HG03575 (cell line): Measurements from ENCODE around the gene DUSP8.

Experiments
- ATAC-seq: cut with Tn5 transposase; IDR thresholded peaks from one replicate; pipeline ENCODE4 v1.9.1; 2021; ENCODE audit not compliant: unreplicated experiment, insufficient number of reproducible peaks, low FRiP score; ENCODE audit errors: extremely low read depth

Gene DUSP8

DNA sequence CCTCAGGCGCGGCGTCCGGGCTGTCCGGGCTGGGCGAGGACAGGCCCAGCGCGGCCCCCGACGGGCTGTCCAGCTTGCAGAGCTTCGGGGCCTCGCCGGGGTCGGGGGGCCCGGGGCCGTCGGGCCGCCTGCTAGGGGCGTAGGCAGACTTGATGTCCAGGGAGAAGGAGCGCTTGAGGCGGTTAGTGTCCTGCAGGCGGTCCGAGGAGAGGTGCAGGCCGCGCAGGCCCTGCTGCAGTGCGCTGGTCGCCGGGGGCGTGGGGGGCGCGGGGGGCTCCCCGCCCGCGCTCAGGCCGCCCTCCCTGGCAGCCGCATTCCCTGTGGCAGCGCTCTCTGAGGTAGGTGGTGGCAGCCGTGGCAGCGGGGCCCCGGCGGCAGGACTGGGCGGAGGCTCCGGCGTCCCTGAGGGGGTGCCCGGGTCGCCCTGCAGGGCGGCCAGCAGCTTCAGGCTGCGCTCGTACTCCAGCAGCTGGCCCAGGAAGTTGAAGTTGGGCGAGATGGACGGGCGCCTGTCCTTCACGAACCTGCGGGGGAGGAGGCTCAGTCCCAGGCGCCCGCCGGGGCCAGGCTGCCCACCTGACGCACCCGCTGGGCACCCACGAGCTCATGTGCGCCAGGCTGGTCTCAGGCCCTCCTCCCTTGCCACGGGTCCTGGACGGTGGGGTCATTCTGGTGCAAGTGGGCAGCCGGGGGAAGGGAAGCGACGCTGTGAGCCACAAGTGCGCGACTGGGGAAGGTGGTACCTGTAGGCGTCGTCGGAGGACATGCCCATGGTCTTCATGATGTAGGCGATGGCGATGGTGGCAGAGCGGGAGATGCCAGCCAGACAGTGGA, 14.8 kb downstream of the DUSP8 start:
- ATAC-seq, result no peak

DNA sequence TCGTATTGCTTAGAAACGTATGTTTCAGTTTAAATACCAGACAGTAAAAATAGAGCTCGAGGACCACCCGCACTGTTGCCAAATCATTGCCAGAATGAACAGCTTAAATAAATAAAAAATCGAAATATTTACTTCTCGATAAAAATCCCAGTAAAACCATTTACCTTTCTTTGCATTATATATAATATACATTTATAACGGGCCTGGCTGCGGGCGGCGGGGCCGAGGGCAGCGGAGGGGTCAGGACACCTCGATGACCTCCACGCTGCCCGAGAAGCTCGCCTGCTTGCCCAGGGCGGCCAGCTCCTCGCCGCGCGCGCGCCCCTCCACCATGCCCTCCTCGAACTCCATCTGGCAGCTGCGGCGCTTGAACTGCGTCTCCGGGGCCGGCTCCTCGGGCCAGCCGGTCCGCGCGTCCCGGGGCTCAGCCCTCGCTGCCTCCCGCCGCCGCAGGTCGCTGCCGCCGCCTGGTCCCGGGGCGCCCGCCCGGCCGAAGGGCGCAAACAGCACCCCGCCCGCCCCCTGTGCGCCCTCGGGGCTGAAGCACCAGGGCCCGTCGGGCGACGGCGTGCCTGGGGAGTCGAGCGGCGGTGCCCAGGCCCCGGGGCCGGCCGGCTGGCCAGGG, 15.7 kb downstream of the DUSP8 start:
- no peak for ATAC-seq

DNA sequence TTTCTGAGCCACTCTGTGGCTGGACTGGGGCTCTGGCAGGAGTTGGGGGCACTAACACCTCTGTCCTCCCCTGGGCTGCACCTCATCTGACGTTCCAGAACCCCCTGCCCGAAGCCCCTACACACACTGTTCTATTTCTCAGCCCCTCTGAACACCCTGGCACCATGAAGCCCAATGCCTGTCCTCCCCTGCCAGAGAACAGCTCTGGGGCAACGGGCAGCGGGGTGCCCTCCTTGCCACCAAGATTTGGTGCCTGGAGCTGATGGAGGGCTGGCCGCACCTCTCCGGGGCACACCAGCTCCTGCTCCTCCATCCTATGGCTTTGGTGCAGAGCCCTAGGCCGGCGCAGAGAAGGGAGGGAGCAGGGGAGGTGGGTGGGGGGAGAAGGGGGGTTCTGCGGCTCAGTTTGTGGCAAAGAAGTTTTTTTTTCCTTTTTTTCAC, 16.3 kb downstream of the DUSP8 start:
- ATAC-seq, result no peak

DNA sequence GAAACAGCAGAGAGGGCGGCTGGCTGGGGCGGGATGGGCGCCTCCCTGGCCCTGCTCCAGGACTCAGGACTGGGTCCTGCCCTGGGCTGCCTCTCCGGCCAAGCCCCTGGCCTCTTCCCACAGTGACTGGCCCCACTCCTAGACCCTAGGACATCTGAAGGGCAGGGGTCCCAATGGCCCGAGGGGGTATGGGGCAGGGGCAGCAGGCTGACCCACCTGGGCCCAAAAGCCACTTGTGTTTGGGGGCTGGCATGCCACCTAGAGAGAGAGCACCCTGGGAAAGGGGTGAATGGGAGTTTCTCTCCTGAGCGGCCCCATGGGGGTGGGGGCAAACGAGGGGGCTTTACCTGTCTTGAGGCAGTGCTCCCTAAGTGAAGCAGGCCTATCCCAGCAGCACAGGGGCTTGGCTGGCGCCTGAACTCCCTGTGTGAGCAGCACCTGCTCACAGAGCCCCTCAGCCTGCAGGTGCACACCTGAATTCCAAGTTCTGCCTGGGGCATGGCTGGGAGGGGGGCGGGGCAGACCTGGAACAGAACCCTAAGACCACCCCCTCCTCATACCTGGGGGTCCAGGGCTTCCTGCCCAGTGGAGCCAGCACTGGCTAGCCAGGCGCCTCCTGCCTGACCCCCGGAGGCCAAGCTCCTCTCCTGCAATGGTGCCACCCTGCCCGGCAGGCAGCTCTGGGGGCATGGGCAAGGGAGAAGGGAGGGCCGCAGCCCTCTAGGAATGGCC, 16.9 kb downstream of the DUSP8 start:
- ATAC-seq, result no peak

DNA sequence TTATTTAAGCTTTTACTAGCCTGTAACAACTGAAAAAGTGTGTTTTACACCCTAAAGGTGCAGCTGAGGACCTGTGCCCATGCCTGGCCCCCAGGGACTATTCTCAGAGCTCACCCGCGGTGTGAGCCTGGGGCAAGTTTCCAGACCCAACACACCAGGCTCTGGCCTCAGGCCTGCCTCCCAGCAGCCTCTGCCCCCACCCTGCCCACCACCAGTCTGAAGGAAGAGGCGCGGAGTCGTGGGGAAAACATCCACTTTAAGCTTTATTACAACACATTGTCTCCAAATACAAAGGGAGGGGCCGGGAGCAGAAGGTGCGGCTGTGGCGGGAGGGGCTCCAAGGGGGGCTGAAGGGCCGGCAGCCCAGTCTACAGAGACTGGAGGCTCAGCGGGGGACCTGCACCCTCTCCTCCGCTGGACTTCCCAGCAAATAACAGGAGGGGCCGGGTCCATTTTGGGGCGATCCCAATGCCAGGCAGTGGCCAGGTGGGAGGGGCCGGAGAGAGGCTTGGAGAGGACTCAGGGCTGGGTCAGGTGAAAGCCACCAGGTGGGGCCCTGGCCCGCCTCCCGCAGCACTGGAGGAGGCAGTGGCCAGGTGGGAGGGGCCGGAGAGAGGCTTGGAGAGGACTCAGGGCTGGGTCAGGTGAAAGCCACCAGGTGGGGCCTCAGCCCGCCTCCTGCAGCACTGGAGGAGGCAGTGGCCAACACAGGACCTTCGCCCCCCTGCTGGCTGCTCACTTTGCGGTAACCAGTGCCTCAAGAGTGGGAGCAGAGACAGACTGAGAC, 18.1 kb downstream of the DUSP8 start:
- no peak for ATAC-seq

DNA sequence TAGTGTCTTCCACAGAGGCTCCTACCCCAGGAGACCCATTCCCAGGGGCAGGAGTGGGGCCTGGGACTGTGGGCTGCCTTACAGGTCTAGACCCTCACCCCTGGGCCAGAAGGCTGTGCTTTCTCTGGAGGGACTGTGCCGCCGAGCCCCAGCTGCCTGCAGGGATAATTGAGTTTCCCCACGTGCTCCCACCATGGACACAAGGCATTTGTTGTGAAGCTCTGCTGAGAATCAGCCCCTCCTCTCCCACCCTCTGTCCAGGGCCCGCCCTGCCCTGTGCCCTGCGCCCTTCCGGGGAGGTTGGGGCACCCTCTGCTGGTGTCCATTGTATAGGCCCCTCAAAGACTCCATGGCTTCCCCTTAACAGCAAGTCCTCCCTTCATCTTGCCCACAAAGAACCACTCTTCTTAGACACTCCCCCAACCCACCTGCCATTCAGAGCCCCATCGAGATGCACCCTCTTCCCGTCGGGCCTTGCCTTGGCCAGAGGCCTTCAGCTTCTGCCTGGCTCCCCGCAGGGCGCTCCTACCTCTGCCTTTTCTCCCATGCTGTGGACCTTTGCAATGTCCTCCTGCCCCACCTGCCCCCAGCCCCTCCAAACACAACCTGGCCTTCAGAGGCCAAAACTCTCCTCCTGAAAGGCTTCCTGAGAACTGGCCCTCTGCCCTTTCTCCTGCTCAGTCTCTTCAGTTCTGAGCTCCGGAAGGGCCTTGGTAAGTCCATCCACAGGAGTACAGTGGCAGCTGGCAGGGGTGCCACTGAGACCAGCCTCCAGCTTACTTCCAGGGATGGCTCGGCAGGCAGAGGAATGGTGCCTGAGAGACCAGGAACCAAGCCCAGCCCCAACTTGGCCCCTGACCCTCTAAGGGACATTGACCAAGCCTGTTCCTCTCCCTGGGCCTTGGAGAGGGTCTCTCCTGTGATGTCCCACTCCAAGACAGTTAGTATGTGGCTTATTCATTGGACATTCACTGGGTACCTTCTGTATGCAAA, 22.4 kb downstream of the DUSP8 start:
- no peak for ATAC-seq

DNA sequence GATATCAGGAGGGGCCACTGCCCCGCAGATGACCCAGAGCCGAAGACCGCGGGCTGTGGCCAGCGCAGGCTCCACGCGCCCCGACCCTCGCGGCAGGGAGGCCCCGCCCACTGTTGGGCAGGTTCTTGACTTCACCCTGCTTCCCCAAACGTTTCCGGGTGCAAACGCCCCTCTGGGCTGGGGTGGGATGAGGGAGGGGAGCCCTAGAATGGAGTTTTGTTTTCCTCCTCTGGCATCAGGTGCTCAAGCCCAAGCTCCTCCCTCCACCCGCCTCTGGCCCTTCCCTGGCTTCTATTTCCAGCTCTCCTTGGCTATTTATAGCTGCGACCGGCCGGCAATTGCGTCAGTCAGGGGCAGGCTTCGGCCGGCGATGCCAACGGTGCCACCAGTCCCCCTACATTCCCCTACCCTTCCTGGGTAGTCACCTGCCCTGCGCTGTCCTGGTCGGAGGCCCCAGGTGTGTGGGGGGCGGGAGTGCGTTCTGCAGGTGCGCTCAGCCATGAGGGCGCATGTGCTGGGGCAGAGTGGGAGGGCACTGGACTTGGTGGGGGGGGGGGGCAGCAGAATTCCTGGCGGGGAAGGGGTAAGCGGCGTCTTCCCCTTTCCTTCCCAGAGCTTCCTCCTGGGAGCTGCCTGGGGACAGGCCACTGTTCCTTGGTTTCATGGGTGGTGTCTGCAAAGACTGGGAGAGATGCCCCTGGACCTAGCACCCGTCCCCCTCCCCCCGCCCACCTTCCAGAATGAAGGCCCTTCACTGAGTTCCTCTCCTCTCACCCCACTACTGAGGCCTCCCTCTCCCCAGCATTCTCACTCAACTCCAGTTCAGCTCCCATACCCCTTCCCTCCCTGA, 23.6 kb downstream of the DUSP8 start:
- ATAC-seq, result no peak

DNA sequence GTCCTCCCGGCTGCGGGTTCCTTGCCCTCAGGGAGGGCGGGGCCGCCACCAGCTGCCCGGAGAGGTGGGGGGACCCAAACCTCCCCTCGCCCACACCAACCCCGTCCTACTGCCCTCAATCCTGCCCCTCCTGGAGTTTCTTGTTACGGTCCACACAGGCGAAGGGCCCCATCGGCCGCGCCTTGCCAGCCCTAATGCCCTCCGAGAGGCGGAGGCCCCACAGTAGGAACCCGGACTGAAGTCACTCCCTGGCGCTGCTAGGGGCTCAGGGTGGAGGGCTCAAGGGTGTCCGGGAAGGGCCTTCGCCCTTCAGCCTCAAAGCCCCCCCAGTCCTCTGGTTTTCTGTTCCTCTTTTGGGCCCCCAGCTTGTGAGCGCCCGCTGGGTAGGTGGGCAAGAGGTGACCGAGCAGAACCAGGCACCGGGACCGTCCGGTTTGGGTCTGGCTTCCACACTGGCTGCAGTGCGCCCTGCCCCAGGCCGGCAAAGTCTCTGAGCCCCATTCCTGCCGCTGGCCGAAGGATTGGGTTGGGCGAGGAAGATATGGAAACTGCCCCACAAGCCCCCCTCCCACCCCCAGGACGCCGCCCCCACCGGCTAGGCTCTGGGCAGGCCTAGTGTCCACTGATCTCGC, 24.5 kb downstream of the DUSP8 start:
- ATAC-seq, result no peak

DNA sequence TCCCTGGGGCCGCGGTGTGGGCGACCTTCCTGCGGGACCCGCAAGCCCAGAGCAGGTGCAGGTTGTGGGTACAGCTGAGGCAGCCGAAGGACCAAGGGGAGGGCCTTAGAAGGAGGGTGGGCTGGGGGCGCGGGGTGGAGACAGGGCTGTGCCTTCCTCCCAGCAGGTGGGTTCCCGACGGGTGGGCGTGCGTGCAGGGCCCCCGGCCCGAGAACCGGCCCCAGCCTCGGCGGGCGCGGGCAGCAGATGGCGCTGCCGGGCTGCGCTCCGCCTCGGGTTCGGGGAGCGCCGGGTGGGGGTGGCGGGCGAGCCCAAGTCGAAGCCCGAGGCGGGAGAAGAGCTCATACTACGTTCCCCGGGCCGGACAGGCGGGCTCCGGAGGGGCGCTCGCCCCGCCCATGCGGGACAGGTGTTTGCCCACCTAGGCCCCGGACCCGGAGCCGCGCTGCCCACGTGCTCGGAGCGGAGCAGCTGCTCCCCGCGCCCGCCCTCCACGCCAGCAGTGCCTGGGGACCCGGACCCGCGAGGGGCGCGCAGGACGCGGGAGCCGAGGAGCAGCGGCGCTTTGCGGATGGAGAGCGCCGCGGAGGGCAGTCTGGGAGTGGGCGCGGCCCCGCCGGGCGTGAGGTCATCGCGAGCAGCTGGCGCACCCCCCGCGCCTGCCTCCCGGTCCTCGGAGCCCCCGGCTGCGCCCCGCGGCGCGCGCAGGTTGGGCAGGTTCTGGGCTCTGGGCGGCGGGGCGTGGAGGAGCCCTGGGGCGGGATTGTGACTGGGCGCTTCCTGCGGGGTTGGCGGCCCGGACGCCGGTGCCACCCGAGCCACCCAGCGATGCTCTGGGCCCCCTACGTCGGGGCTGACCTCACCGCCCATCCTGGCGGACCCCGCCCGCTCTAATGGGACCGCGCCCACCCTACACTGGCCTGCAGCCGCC, 25.3 kb downstream of the DUSP8 start:
- ATAC-seq, result no peak

DNA sequence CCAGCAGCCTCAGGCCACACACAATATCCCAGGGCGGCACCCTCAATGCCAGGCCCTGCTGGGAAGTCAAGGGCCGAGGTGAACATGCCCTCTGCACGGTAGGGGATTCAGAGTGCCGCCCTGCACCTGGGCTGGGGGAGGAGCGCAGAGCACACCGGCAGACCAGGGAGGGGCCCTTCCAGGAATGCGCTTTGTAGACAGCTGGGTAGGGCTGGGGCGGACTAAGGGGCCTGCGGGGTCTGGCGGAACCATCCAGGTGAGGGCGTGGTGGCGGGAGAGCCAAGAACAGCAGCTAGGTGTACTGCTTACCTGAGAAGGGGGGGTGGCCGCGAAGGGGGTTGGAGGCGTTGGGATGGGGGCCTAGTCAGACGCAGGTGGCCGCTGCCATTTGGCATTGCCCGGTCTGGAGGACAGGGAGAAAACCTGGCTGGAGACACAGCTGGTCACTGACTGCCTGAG, 26.0 kb downstream of the DUSP8 start:
- no peak for ATAC-seq

DNA sequence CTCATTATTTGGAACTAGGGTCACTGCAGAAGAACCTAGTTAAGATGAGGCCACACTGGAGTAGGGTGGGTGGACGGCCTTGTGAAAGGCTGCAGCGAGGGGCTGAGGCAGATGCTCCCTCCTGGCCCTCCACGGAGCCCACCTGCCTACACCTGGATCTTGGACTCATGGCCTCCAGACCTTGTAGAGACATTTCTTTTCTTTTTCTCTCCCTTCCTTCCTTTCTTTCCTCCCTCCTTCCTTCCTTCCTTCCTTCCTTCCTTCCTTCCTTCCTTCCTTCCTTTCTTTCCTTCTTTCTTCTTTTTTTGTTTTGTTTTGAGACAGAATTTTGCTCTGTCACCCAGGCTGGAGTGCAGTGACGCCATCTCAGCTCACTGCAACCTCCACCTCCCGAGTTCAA, 26.6 kb downstream of the DUSP8 start:
- no peak for ATAC-seq

DNA sequence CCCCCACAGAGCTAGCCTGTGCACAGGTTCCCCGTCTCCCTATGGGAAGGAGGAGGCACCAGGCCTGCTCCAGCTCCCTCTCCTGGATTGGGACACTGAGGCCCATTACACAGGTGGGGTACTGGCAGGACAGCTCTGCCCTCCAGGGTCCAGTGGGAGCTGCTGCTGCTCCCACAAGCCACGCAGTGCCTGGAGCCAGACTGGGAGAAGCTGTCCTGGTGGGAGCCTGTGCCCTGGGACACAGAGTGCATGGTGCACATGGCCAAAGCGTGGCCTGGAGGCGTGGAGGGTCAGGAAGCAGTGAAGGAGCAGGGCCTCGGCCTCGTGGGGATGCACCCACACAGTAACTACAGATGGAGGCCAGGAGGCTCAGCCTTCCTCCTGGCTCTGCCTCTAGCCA, 27.5 kb downstream of the DUSP8 start:
- no peak for ATAC-seq

DNA sequence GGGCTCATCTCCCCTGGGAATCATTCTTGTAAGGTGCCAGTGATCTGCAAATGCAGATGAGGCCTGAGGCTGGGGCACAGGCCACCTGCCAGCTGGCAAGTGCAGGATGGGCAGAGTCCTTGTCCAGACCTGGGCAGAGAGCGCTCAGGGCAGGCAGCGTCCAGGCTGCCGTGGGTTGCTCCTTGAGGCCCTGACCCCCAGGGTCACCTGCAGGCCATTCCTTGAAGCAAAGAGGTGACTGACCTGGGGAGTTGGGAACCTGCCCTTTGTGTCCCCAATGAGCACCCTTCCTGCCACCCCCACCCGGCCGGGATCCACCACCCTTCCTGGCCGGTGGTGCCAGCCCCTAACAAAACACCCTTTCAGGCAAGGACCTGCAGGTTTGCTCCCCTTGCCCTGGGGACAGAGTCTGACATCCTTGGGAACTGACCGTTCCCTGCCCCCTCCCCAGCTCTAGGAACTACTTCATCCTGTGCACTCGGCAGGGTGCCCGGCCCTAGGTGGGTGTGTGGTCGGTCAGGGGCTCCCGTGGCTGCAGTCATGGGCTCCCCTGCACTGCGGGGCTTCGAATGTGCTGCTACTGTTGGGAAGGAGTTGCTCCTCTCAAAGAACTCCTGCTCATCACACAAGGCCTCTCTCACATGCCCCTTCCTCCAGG, 28.3 kb downstream of the DUSP8 start:
- ATAC-seq, result no peak

DNA sequence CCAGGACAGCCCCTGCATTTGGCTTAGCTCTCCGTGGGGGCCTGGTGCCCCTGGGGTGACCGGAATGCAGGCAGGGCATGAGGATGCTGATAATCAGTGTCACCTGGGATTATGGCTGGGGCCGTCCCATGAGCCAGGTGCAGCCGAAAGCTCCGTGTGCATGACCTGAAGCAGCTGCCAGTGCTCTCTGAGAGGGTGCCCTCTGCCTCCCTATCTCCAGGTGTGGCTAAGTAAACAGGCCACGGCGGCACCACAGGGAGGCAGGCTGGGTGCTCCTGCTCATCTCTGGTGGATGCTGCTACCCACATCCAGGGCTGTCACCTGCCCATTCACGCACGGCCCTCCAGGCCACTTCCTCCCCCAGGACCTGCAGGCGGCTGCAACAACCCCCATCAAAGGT, 29.8 kb downstream of the DUSP8 start:
- ATAC-seq, result no peak

DNA sequence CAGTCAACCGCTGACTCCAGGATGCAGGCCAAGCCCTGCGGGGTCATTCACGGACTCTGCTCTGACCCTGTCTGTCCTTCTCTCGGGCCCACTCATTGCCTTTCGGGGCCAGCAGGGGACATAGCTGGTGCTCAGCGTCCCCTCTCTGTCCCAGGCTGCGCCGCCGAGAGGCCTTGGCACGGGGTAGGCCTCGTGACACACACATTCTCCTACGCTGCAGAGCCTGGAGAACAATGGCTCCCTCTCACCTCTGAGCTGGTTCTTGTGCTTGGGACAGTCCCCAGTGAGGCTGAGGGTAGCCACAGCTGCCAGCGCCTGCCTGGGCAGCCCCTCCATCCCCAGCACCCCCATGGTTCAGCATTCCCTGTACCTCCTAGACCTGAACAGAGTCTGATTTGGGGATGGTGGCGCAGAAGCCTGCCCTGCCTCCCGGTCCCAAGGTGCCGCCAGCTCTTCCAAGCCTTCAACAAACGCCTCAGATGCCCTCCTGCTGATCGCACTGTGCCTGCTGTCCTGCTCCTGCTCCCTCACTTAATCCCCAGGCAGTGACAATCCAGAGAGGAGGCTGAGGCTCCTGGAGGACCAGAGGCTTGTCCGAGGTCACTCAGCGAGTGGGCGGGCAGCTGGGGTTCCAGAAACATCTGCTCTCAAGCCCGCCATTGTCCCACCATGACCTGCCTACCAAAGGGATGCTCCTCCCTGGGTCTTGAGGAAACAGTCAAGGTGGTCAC, 30.4 kb downstream of the DUSP8 start:
- ATAC-seq, result no peak
